ENCODE data around the gene ST3GAL2.

DNA sequence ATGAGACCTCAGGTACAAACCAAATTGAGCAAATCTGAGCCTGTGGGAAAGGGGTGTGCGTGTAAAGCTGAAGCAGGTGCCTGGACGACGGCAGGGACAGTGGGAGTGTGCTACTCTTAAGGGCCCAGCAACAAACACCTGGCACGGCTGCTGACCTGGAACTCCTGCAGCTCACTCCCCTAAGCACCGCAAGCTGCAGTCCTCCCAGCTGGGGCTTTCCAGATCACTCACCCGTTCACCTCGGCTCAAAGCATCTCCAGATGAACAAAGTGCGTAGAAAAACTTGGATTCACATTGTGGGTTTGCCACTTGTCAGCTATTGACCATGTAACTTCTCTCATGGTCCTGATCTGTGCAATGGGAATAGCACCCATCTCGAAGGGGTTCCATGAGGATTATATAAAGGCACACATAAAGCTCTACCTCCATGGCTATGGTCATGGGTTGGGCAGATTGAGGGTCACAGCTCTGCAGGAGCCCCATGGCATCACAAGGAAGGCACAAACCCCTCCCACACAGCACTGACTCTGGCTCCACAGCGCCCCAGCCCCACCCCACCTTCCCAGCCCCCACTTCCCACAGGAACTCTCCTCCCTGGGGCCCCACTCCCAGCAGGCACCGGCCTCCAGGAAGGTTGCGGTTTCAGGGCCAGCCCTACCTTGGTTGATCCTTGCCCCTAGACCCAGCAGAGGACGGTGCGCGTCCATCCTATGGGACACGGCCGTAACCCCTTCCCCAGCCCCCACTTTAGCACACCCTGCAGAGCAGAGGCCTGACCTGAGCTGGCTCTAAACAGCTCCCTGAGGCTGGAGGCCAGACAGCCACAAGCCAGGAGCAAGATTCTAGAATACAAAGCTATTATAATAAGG, 21.9 kb downstream of the ST3GAL2 start:
- TF ChIP-seq, protein P1, sequence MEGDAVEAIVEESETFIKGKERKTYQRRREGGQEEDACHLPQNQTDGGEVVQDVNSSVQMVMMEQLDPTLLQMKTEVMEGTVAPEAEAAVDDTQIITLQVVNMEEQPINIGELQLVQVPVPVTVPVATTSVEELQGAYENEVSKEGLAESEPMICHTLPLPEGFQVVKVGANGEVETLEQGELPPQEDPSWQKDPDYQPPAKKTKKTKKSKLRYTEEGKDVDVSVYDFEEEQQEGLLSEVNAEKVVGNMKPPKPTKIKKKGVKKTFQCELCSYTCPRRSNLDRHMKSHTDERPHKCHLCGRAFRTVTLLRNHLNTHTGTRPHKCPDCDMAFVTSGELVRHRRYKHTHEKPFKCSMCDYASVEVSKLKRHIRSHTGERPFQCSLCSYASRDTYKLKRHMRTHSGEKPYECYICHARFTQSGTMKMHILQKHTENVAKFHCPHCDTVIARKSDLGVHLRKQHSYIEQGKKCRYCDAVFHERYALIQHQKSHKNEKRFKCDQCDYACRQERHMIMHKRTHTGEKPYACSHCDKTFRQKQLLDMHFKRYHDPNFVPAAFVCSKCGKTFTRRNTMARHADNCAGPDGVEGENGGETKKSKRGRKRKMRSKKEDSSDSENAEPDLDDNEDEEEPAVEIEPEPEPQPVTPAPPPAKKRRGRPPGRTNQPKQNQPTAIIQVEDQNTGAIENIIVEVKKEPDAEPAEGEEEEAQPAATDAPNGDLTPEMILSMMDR (IDR thresholded peaks at IDR 0.05; ENCODE audit: insufficient read depth, low read length) = no peak
- TF ChIP-seq, protein P2, sequence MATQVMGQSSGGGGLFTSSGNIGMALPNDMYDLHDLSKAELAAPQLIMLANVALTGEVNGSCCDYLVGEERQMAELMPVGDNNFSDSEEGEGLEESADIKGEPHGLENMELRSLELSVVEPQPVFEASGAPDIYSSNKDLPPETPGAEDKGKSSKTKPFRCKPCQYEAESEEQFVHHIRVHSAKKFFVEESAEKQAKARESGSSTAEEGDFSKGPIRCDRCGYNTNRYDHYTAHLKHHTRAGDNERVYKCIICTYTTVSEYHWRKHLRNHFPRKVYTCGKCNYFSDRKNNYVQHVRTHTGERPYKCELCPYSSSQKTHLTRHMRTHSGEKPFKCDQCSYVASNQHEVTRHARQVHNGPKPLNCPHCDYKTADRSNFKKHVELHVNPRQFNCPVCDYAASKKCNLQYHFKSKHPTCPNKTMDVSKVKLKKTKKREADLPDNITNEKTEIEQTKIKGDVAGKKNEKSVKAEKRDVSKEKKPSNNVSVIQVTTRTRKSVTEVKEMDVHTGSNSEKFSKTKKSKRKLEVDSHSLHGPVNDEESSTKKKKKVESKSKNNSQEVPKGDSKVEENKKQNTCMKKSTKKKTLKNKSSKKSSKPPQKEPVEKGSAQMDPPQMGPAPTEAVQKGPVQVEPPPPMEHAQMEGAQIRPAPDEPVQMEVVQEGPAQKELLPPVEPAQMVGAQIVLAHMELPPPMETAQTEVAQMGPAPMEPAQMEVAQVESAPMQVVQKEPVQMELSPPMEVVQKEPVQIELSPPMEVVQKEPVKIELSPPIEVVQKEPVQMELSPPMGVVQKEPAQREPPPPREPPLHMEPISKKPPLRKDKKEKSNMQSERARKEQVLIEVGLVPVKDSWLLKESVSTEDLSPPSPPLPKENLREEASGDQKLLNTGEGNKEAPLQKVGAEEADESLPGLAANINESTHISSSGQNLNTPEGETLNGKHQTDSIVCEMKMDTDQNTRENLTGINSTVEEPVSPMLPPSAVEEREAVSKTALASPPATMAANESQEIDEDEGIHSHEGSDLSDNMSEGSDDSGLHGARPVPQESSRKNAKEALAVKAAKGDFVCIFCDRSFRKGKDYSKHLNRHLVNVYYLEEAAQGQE (IDR thresholded peaks at IDR 0.05; ENCODE audit: insufficient replicate concordance, low read depth) = no peak
- TF ChIP-seq POLR2AphosphoS5 (IDR thresholded peaks at IDR 0.05; ENCODE audit: low read depth) (no peak), GABPA (IDR thresholded peaks at IDR 0.05; ENCODE audit: low read depth) (no peak), SPI1 (IDR thresholded peaks at IDR 0.05; ENCODE audit: borderline replicate concordance, low read depth) (no peak)

Measured in HL-60 (cell line).